ENCODE measurements around the gene BICDL1. TPM values are rescaled to one million over a fixed set of nuclear protein-coding genes. Genes with fewer than 3 reads are reported as not detected.

Gene BICDL1
- total RNA-seq, 4 donors from 2014 or later = 127 to 207 (median 129) TPM

DNA sequence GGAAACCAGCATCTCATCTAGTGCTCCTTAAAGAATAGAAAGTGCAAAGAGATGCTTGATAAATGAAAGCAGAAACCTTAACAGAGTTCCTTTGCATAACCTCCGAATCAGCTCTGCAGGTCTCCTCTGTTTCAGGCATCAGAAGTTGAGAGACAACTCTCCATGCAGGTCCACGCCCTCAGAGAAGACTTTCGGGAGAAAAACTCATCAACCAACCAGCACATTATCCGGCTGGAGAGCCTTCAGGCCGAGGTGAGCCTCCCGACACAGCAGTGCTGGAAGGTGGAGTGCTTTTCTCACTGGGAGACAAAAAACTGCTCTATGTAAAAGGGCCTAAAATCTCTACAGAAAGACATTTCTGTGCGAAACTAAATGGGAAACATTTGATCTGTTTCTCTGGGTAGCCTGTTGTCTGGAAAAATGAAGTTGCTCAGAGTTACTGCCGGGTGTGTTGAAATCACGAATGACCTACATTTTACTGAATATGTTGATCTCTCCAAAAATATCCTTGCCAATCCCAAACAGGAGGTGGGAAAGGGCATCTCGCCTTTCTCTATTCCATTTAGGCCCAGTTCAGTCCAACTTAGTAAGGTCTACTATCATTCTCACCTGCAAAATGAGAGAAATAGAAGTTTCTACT is 72.7 kb downstream of the BICDL1 start:
- Histone ChIP-seq H3K27me3 (no peaks in the 10 kb centered on the region), H3K27ac (peak overlapping the region; percentile 15), H3K36me3 (no peaks in the 10 kb centered on the region), H3K9me3 (no peaks in the 10 kb centered on the region), H3K4me1 (peaks cover 9% of the 10 kb centered on the region), H3K4me3 (no peak overlapping the region)
- TF ChIP-seq EP300 (IDR thresholded peaks at IDR 0.05) (no peak), POLR2A (IDR thresholded peaks at IDR 0.05) (no peak), POLR2AphosphoS5 (IDR thresholded peaks at IDR 0.05) (no peak)
- TF ChIP-seq, protein P1, sequence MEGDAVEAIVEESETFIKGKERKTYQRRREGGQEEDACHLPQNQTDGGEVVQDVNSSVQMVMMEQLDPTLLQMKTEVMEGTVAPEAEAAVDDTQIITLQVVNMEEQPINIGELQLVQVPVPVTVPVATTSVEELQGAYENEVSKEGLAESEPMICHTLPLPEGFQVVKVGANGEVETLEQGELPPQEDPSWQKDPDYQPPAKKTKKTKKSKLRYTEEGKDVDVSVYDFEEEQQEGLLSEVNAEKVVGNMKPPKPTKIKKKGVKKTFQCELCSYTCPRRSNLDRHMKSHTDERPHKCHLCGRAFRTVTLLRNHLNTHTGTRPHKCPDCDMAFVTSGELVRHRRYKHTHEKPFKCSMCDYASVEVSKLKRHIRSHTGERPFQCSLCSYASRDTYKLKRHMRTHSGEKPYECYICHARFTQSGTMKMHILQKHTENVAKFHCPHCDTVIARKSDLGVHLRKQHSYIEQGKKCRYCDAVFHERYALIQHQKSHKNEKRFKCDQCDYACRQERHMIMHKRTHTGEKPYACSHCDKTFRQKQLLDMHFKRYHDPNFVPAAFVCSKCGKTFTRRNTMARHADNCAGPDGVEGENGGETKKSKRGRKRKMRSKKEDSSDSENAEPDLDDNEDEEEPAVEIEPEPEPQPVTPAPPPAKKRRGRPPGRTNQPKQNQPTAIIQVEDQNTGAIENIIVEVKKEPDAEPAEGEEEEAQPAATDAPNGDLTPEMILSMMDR (IDR thresholded peaks at IDR 0.05) = no peak
- 62% methylated on average over 10 of the region's 10 CpGs for WGBS
- DNase-seq (ENCODE audit: low spot score in 2 of 2) = no peak

GRCh38 chr12:120062976-120063579 is 74.0 kb downstream of the BICDL1 start:
- WGBS = 89% methylated on average over 3 of the region's 3 CpGs

GRCh38 chr12:120064054-120064940 is 75.3 kb downstream of the BICDL1 start:
- no peak for DNase-seq (ENCODE audit: low spot score in 2 of 2)
- no peaks in the 10 kb centered on the region for H3K27me3 ChIP-seq
- H3K4me3 ChIP-seq = no peak overlapping the region
- TF ChIP-seq POLR2AphosphoS5 (IDR thresholded peaks at IDR 0.05) (no peak), EP300 (IDR thresholded peaks at IDR 0.05) (no peak), POLR2A (IDR thresholded peaks at IDR 0.05) (no peak)
- TF ChIP-seq, protein P1 (IDR thresholded peaks at IDR 0.05) = no peak
- peaks cover 12% of the 10 kb centered on the region for H3K4me1 ChIP-seq
- WGBS = 50% methylated on average over 16 of the region's 16 CpGs
- peak overlapping the region; percentile 7 for H3K27ac ChIP-seq
- H3K36me3 ChIP-seq = no peaks in the 10 kb centered on the region
- H3K9me3 ChIP-seq = no peaks in the 10 kb centered on the region

More at GRCh38 chr12:120062976-120063579, 74.0 kb downstream of the BICDL1 start:
- Histone ChIP-seq H3K27ac (peak overlapping the region; percentile 7), H3K36me3 (no peaks in the 10 kb centered on the region), H3K4me1 (peaks cover 12% of the 10 kb centered on the region), H3K27me3 (no peaks in the 10 kb centered on the region), H3K4me3 (no peak overlapping the region), H3K9me3 (no peaks in the 10 kb centered on the region)
- TF ChIP-seq, protein P1 (IDR thresholded peaks at IDR 0.05) = no peak
- no peak for TF ChIP-seq EP300 (IDR thresholded peaks at IDR 0.05)
- TF ChIP-seq POLR2AphosphoS5 (IDR thresholded peaks at IDR 0.05) = no peak
- TF ChIP-seq POLR2A (IDR thresholded peaks at IDR 0.05) = no peak
- no peak for DNase-seq (ENCODE audit: low spot score in 2 of 2)

- TF ChIP-seq EP300 (IDR thresholded peaks at IDR 0.05) = no peak
- TF ChIP-seq, protein P1 (IDR thresholded peaks at IDR 0.05) = no peak
- TF ChIP-seq POLR2A (IDR thresholded peaks at IDR 0.05) = no peak
- no peak for TF ChIP-seq POLR2AphosphoS5 (IDR thresholded peaks at IDR 0.05)
- 77% methylated on average over 1 of the region's 1 CpG for WGBS
- Histone ChIP-seq H3K27me3 (no peaks in the 10 kb centered on the region), H3K36me3 (no peaks in the 10 kb centered on the region), H3K9me3 (no peaks in the 10 kb centered on the region), H3K4me3 (no peak overlapping the region), H3K27ac (no peak overlapping the region), H3K4me1 (peaks cover 12% of the 10 kb centered on the region)
- no peak for DNase-seq (ENCODE audit: low spot score in 2 of 2)
Observed at GRCh38 chr12:120065472-120065871, 76.4 kb downstream of the BICDL1 start.

DNA sequence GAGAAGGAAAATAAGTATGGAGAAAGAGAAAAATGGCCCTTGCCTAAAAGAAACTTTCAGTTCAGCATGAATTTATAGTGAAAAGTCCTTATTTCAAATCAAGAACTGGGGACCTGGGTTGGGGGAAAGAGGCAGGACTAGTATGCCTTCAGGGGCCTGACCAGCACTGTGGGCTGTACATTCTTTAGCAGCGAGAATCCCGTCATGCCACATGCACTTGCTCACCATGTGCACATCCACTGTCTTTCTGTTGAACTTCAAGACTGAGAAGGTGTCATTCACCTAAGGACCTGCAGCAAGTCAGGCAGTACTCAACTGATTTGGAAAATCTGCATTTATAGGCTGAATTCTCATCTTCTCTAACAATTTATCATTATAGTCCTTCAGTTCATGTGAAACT is 77.3 kb downstream of the BICDL1 start:
- H3K36me3 ChIP-seq = no peaks in the 10 kb centered on the region
- H3K9me3 ChIP-seq = no peaks in the 10 kb centered on the region
- no peaks in the 10 kb centered on the region for H3K27me3 ChIP-seq
- TF ChIP-seq POLR2AphosphoS5 (IDR thresholded peaks at IDR 0.05) = no peak
- TF ChIP-seq, protein P1 (IDR thresholded peaks at IDR 0.05) = no peak
- no peak for TF ChIP-seq EP300 (IDR thresholded peaks at IDR 0.05)
- TF ChIP-seq POLR2A (IDR thresholded peaks at IDR 0.05) = no peak
- 84% methylated on average over 2 of the region's 2 CpGs for WGBS
- no peak overlapping the region for H3K27ac ChIP-seq
- no peak for DNase-seq (ENCODE audit: low spot score in 2 of 2)
- no peak overlapping the region for H3K4me3 ChIP-seq
- H3K4me1 ChIP-seq = peaks cover 11% of the 10 kb centered on the region

Measured in suprapubic skin (tissue), 4 donors.